Lower leg skin (tissue), 4 donors: ENCODE results near the gene TMEM123. TPM values are rescaled to one million over a fixed set of nuclear protein-coding genes. Genes with fewer than 3 reads are reported as not detected.

Source experiments
- DNase-seq, 2 donors: peaks; one replicate each; pipeline ENCODE4 v3.0.0-alpha.2; 2019; ENCODE audit warnings: low spot score in 2 of 2
- H3K4me3 ChIP-seq: fragments of 200-600 bp; sonication (generic); 2 replicates; pipeline ENCODE4 v1.5.1; 2017; ENCODE audit warnings: mild to moderate bottlenecking, low read depth; ENCODE audit not compliant: poor library complexity, severe bottlenecking
- POLR2A ChIP-seq, 2 donors: fragments of 450-650 bp; IDR thresholded peaks; one replicate each; pipeline ENCODE4 v1.6.1; 2016 to 2017; ENCODE audit warnings: antibody characterized with exemption in 2 of 2, mild to moderate bottlenecking in 1 of 2, moderate library complexity in 1 of 2
- WGBS, 2 donors: methylation state at CpG; one replicate each; pipeline ENCODE4 v1.1.5; 2018; 5-methylcytosine and 5-hydroxymethylcytosine counted together
- intact Hi-C: fragments of 100-400 bp; cut with DNase I; formaldehyde crosslinking; loops from one replicate; pipeline ENCODE4 v1.15.0; 2023; ENCODE audit warnings: low total_unique reads
- total RNA-seq, 4 donors: library from RNA; depleted of rRNA; stranded (reverse); fragments of >200 nt; gene quantifications; one replicate each; pipeline ENCODE4 v1.1.0, GENCODE V29; 2016
- TF ChIP-seq, protein P1 (sequence below), 3 donors: fragments of 450-650 bp; IDR thresholded peaks; one replicate each; pipeline ENCODE4 v1.5.1; 2016; ENCODE audit warnings: antibody characterized with exemption in 3 of 3, mild to moderate bottlenecking in 3 of 3, moderate library complexity in 2 of 3

The TMEM123 gene
- total RNA-seq, 4 donors from 2014 or later, result 158 to 250 (median 206) TPM

- WGBS, 2 donors, result 63 to 71% methylated on average over 1 of the region's 1 CpG
- TF ChIP-seq, protein P1, sequence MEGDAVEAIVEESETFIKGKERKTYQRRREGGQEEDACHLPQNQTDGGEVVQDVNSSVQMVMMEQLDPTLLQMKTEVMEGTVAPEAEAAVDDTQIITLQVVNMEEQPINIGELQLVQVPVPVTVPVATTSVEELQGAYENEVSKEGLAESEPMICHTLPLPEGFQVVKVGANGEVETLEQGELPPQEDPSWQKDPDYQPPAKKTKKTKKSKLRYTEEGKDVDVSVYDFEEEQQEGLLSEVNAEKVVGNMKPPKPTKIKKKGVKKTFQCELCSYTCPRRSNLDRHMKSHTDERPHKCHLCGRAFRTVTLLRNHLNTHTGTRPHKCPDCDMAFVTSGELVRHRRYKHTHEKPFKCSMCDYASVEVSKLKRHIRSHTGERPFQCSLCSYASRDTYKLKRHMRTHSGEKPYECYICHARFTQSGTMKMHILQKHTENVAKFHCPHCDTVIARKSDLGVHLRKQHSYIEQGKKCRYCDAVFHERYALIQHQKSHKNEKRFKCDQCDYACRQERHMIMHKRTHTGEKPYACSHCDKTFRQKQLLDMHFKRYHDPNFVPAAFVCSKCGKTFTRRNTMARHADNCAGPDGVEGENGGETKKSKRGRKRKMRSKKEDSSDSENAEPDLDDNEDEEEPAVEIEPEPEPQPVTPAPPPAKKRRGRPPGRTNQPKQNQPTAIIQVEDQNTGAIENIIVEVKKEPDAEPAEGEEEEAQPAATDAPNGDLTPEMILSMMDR (IDR thresholded peaks at IDR 0.05), result no peak
- no peak for TF ChIP-seq POLR2A (IDR thresholded peaks at IDR 0.05)
- intact Hi-C loops, result no loop called here
- no peak for DNase-seq
- H3K4me3 ChIP-seq, result no peak overlapping the region
Observed at GRCh38 chr11:102478673-102479299, 26.2 kb upstream of the TMEM123 start.

GRCh38 chr11:102476812-102477211 lies 24.2 kb upstream of the TMEM123 start:
- intact Hi-C loops, result no loop called here
- TF ChIP-seq, protein P1 (IDR thresholded peaks at IDR 0.05), result no peak
- no peak for TF ChIP-seq POLR2A (IDR thresholded peaks at IDR 0.05)
- WGBS, 2 donors, result 21 to 31% methylated on average over 1 of the region's 1 CpG
- no peak overlapping the region for H3K4me3 ChIP-seq
- DNase-seq, result peak in 1 of 2 donors; percentile 66

GRCh38 chr11:102476069-102476468 lies 23.5 kb upstream of the TMEM123 start:
- intact Hi-C loops, result no loop called here
- DNase-seq, result no peak
- 33 to 34% methylated on average over 1 of the region's 1 CpG for WGBS, 2 donors
- TF ChIP-seq, protein P1 (IDR thresholded peaks at IDR 0.05), result no peak
- no peak for TF ChIP-seq POLR2A (IDR thresholded peaks at IDR 0.05)
- H3K4me3 ChIP-seq, result no peak overlapping the region

GRCh38 chr11:102473543-102473942 lies 21.0 kb upstream of the TMEM123 start:
- intact Hi-C loops, result no loop called here
- H3K4me3 ChIP-seq, result no peak overlapping the region
- DNase-seq, result no peak
- TF ChIP-seq POLR2A (IDR thresholded peaks at IDR 0.05), result no peak
- TF ChIP-seq, protein P1 (IDR thresholded peaks at IDR 0.05), result no peak
- WGBS, 2 donors, result 85% methylated on average over 5 of the region's 5 CpGs

GRCh38 chr11:102472127-102472526 lies 19.6 kb upstream of the TMEM123 start:
- 96 to 98% methylated on average over 4 of the region's 4 CpGs for WGBS, 2 donors
- intact Hi-C loops, result no loop called here

More at GRCh38 chr11:102472127-102472526, 19.6 kb upstream of the TMEM123 start:
- H3K4me3 ChIP-seq, result no peak overlapping the region
- DNase-seq, result no peak
- TF ChIP-seq, protein P1 (IDR thresholded peaks at IDR 0.05), result no peak
- TF ChIP-seq POLR2A (IDR thresholded peaks at IDR 0.05), result no peak
